GM13976 (cell line): ENCODE measurements around the gene ARHGAP26.

ENCODE experiments used
- DNase-seq: peaks from one replicate; pipeline ENCODE4 v3.0.0; 2012; ENCODE audit warnings: low spot score
- CTCF ChIP-seq: IDR thresholded peaks from 2 replicates; pipeline ENCODE4 v1.5.1; 2012; ENCODE audit warnings: borderline replicate concordance, mild to moderate bottlenecking; ENCODE audit not compliant: insufficient read depth; ENCODE audit errors: extremely low read depth, missing control alignments, control extremely low read depth
- in situ Hi-C: fragments of 300-500 bp; cut with MboI; formaldehyde crosslinking; loops from one replicate; pipeline ENCODE4 v1.12.0; 2022; ENCODE audit warnings: low sequenced_read_pairs, mixed read lengths, inconsistent platforms; ENCODE audit not compliant: unreplicated experiment

Gene ARHGAP26

GRCh38 chr5:143146161-143146560 is 376.0 kb downstream of the ARHGAP26 start:
- no peak for TF ChIP-seq CTCF
- DNase-seq: no peak
- in situ Hi-C loops: no loop called here

DNA sequence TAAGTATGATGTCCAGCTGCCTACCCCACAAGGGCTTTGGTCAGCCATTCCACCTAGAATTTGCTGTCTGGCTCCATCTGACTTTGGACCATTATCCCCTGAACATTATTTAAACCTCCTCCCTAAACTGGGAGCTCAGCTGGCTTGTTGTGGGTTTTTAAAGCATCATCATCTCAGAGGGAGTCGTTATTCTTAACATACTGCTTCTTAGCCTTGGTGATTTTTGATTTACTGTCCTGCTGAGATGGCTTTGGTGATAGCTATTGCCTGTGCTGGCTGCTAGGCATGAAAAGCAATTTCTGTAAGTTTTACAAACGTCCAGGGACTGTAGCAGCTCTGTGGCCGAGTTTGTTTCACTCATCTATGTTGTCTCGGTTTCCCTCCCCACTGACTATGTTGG is 377.2 kb downstream of the ARHGAP26 start:
- no peak for TF ChIP-seq CTCF
- DNase-seq: no peak
- in situ Hi-C loops: no loop called here

DNA sequence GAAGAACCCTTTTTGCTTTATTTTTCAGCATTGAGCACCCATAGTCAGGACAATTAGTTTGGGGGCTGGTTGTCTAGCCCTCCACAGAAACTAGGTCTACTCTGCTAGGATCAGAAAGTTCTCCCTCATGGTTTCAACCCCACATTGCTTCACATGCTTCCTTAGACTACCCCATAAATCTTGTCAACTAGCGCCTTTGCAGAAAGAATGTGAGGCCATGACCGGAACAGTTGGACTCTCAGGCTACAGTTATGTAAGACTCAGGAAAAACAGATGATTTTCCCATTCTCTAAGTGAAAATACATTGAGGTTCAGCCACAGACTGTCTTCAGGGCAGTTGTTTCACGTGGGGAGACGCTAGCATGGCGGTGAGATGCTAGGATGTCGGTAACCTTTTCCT is 377.7 kb downstream of the ARHGAP26 start:
- in situ Hi-C loops: no loop called here
- TF ChIP-seq CTCF: no peak
- DNase-seq: no peak

DNA sequence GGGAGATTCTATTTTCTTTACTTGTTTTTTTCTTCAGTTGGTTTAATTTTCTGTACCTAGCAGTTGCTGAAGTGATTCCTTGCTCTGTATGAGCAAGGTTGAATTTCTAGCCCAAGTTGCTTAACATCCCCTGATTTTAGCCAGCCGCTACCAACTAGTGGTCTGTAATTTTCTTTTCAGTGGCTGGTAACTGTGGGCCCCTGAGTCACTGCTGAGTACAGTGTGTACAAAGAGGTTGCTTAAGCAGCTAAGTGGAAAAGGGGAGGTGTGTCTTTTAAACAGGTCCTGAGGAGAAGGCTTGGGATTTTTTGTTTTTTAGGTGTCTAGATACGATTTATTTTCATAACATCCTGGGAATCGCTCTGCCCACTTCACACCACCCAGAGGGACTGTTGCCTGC is 378.6 kb downstream of the ARHGAP26 start:
- TF ChIP-seq CTCF: no peak
- no peak for DNase-seq

DNA sequence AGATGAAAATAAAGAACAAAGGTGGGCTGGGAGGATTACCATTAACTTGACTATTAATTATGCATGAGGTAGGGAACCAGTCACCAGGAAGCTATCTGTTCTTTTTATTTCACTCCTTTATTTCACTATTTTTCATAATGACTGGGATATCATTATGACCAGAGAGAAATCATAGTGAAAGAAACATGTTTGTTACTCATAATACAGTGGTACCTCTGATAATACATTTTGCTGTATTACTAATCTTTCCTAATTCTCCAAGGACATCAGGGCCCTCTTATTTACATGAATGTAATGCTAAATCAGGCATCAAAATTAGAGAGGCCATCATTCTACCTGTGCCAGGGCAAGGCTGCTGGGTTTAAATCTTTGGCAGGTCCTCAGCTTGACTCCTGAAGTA is 379.6 kb downstream of the ARHGAP26 start:
- in situ Hi-C loops: no loop called here
- DNase-seq: no peak
- TF ChIP-seq CTCF: no peak

More for the DNA sequence above, 378.6 kb downstream of the ARHGAP26 start:
- in situ Hi-C loops: no loop called here

- TF ChIP-seq CTCF: no peak
- in situ Hi-C loops: no loop called here
- DNase-seq: no peak
Measured at GRCh38 chr5:143151056-143151700, 381.0 kb downstream of the ARHGAP26 start.
